Measurements from ENCODE around the gene H2BK1.

Gene H2BK1

DNA sequence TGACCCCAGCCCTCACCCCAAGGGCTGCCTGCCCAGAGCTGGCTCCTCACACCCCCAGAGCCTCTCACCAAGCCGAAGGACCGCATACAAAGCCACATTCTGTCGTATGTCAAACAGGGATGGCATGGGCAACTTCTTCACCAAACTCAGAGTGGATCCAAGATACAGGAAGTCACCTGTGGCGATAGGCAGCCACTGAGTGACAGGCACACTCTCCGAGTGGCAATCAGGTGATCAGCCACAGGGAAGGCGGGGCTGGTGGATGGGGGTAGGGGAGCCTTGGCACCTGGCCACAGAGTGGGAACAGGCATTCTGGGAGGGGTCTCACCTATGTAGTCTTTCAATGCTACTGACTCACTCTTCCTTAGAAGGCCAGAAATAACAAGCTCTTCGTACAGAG is 16.1 kb downstream of the H2BK1 start:
- no peak for DNase-seq (ENCODE audit: low read depth)
- no peak overlapping the region for H3K4me3 ChIP-seq (ENCODE audit: low read depth, low read length)
- no peak for TF ChIP-seq CTCF (IDR thresholded peaks at IDR 0.05; ENCODE audit: low read depth, low read length)
- no peak for TF ChIP-seq MYC (IDR thresholded peaks at IDR 0.05; ENCODE audit: low read depth, low read length)
- no peak for TF ChIP-seq MAX (IDR thresholded peaks at IDR 0.05; ENCODE audit: low read depth, low read length)

DNA sequence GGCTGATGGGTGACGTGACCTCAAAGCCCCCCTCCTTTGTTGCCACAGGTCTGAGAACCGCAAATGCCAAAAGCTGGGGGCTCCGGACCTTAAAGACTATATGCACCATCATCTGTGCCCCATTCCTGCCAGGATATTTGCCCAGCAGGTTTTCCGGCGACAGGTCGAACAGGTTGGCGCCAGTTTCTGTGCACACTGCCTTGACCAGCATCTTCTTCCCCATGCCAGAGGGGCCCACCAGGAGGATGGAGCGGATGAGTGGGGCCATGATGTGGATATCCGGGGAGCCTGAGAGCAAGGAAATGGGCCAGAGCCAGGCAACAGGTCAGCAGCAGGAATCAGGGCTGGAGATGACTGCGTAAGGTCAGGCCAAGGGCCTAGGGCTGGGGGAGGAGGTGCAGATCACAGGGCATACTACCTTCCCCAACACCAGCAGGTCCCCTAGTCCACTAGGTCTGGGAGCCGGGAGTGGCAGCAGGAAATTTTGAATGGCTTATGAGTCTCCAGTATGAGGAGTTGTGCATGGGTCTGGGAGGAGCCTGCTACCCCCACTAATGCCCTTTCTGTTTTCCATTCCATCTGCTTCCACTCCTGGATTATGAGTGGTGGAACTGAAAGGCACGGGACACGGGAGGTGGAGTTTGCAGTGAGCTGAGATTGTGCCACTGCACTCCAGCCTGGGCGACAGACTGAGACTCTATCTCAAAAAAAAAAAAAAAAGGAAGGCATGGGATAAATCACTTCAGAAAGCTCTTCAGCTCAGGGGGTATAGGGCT is 16.9 kb downstream of the H2BK1 start:
- no peak overlapping the region for H3K4me3 ChIP-seq (ENCODE audit: low read depth, low read length)
- no peak for TF ChIP-seq MYC (IDR thresholded peaks at IDR 0.05; ENCODE audit: low read depth, low read length)
- TF ChIP-seq POLR2A (IDR thresholded peaks at IDR 0.05; ENCODE audit: extremely low read depth, insufficient read length): no peak
- no peak for TF ChIP-seq MAX (IDR thresholded peaks at IDR 0.05; ENCODE audit: low read depth, low read length)
- TF ChIP-seq CTCF (IDR thresholded peaks at IDR 0.05; ENCODE audit: low read depth, low read length): no peak
- no peak for DNase-seq (ENCODE audit: low read depth)

GRCh38 chr7:151192002-151192539 is 18.2 kb downstream of the H2BK1 start:
- no peak for TF ChIP-seq MYC (IDR thresholded peaks at IDR 0.05; ENCODE audit: low read depth, low read length)
- TF ChIP-seq POLR2A (IDR thresholded peaks at IDR 0.05; ENCODE audit: extremely low read depth, insufficient read length): no peak
- TF ChIP-seq CTCF (IDR thresholded peaks at IDR 0.05; ENCODE audit: low read depth, low read length): no peak
- no peak for TF ChIP-seq MAX (IDR thresholded peaks at IDR 0.05; ENCODE audit: low read depth, low read length)

GRCh38 chr7:151191544-151191943 is 18.7 kb downstream of the H2BK1 start:
- no peak for DNase-seq (ENCODE audit: low read depth)
- TF ChIP-seq POLR2A (IDR thresholded peaks at IDR 0.05; ENCODE audit: extremely low read depth, insufficient read length) (no peak), MAX (IDR thresholded peaks at IDR 0.05; ENCODE audit: low read depth, low read length) (no peak), CTCF (IDR thresholded peaks at IDR 0.05; ENCODE audit: low read depth, low read length) (no peak), MYC (IDR thresholded peaks at IDR 0.05; ENCODE audit: low read depth, low read length) (no peak)
- H3K4me3 ChIP-seq (ENCODE audit: low read depth, low read length): no peak overlapping the region

More at GRCh38 chr7:151192002-151192539, 18.2 kb downstream of the H2BK1 start:
- no peak overlapping the region for H3K4me3 ChIP-seq (ENCODE audit: low read depth, low read length)
- no peak for DNase-seq (ENCODE audit: low read depth)

- H3K4me3 ChIP-seq (ENCODE audit: low read depth, low read length): no peak overlapping the region
- DNase-seq (ENCODE audit: low read depth): no peak
- TF ChIP-seq MAX (IDR thresholded peaks at IDR 0.05; ENCODE audit: low read depth, low read length) (no peak), POLR2A (IDR thresholded peaks at IDR 0.05; ENCODE audit: extremely low read depth, insufficient read length) (no peak)
Measured at GRCh38 chr7:151189038-151189437, 21.2 kb downstream of the H2BK1 start.

DNA sequence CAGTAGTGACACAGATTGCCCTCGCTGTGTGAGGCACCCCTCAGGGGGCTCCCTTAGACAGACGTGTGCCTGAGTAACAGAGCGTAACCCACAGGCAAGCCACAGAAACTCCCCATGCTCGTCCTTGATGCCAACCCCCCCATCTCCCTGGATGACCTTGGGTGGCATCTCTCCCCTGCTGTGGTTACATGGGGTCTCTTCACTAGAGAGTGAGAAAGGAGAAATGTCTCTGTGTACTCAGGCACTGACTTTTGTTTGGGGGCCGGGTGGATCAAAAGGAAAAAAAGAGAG is 22.1 kb downstream of the H2BK1 start:
- H3K4me3 ChIP-seq (ENCODE audit: low read depth, low read length): no peak overlapping the region
- DNase-seq (ENCODE audit: low read depth): no peak
- TF ChIP-seq POLR2A (IDR thresholded peaks at IDR 0.05; ENCODE audit: extremely low read depth, insufficient read length) (no peak), CTCF (IDR thresholded peaks at IDR 0.05; ENCODE audit: low read depth, low read length) (no peak), MAX (IDR thresholded peaks at IDR 0.05; ENCODE audit: low read depth, low read length) (no peak), MYC (IDR thresholded peaks at IDR 0.05; ENCODE audit: low read depth, low read length) (no peak)
